Type B pancreatic cell (in vitro differentiated cells): ENCODE measurements around the gene SCYGR5. TPM values are rescaled to one million over a fixed set of nuclear protein-coding genes. Genes with fewer than 3 reads are reported as not detected.

Source experiments
- DNase-seq: peaks from one replicate; pipeline ENCODE4 v3.0.0; 2021; ENCODE audit warnings: mixed read lengths; ENCODE audit not compliant: unreplicated experiment; ENCODE audit errors: extremely low spot score
- H3K27ac Mint-ChIP-seq: 2 replicates; pipeline ENCODE4 v1.8.0; 2021; ENCODE audit warnings: mild to moderate bottlenecking, mixed read lengths
- H3K27me3 Mint-ChIP-seq: 2 replicates; pipeline ENCODE4 v1.8.0; 2021; ENCODE audit warnings: mixed read lengths
- H3K36me3 Mint-ChIP-seq: 2 replicates; pipeline ENCODE4 v1.8.0; 2021; ENCODE audit warnings: mixed read lengths
- H3K4me1 Mint-ChIP-seq: one replicate; pipeline ENCODE4 v1.8.0; 2021; ENCODE audit warnings: mixed read lengths; ENCODE audit not compliant: unreplicated experiment
- H3K4me3 Mint-ChIP-seq: 2 replicates; pipeline ENCODE4 v1.8.0; 2021; ENCODE audit warnings: mild to moderate bottlenecking, mixed read lengths
- H3K9me3 Mint-ChIP-seq: 2 replicates; pipeline ENCODE4 v1.8.0; 2021; ENCODE audit warnings: mixed read lengths
- total RNA-seq: library from RNA; stranded (reverse); gene quantifications from 2 replicates; pipeline ENCODE4 v1.2.1, GENCODE V29; 2021; ENCODE audit warnings: low replicate concordance
- TF ChIP-seq, protein P1 (sequence below): fragments of 200-600 bp; sonication (generic); conservative IDR thresholded peaks from 2 replicates; pipeline ENCODE4 v1.5.0; 2021; ENCODE audit warnings: antibody characterized with exemption, mild to moderate bottlenecking

The SCYGR5 gene
- total RNA-seq, 1 donor from 2014 or later: not detected

DNA sequence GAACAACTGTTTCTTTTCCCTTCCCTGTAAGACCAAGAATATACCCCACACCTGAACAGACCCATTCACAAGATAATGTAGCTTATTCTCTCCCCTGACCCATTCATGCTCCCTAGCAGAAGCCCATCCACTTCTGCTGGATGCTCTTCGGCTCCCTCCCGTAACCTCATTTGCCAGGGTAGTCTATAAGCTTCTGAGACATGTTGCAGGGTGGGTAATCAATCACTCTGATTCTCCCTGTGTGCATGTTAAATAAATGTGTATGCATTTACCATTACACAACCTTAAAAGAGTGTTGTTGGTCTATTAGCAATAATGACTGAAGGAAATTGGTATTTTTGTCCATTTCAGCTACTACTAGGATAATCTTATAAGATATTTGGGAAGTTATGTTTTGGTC lies 49.9 kb downstream of the SCYGR5 start:
- H3K9me3 Mint-ChIP-seq: no peaks in the 10 kb centered on the region
- H3K4me3 Mint-ChIP-seq: peak overlapping the region; percentile 57
- DNase-seq: no peak
- H3K4me1 Mint-ChIP-seq: no peaks in the 10 kb centered on the region
- TF ChIP-seq, protein P1, sequence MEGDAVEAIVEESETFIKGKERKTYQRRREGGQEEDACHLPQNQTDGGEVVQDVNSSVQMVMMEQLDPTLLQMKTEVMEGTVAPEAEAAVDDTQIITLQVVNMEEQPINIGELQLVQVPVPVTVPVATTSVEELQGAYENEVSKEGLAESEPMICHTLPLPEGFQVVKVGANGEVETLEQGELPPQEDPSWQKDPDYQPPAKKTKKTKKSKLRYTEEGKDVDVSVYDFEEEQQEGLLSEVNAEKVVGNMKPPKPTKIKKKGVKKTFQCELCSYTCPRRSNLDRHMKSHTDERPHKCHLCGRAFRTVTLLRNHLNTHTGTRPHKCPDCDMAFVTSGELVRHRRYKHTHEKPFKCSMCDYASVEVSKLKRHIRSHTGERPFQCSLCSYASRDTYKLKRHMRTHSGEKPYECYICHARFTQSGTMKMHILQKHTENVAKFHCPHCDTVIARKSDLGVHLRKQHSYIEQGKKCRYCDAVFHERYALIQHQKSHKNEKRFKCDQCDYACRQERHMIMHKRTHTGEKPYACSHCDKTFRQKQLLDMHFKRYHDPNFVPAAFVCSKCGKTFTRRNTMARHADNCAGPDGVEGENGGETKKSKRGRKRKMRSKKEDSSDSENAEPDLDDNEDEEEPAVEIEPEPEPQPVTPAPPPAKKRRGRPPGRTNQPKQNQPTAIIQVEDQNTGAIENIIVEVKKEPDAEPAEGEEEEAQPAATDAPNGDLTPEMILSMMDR: no peak
- peaks cover 16% of the 10 kb centered on the region for H3K27me3 Mint-ChIP-seq
- no peaks in the 10 kb centered on the region for H3K36me3 Mint-ChIP-seq
- peak overlapping the region; percentile 30 for H3K27ac Mint-ChIP-seq

Other genes starting within 250 kb of the SCYGR5 start
- 63.2 and 75.6 TPM in 2 replicates for gene AGFG1, start 194.6 kb upstream of the SCYGR5 start, total RNA-seq
- not detected in 2 replicates for gene SCYGR2, start 67.9 kb upstream of the SCYGR5 start, total RNA-seq
- gene SCYGR3, start 52.0 kb upstream of the SCYGR5 start, total RNA-seq: not detected in 2 replicates
- not detected in 2 replicates for gene SCYGR4, start 49.3 kb upstream of the SCYGR5 start, total RNA-seq
- 6.4 and 20.5 TPM in 2 replicates for gene SLC19A3, start 51.2 kb downstream of the SCYGR5 start, total RNA-seq
- gene SCYGR6, start 58.0 kb downstream of the SCYGR5 start, total RNA-seq: not detected in 2 replicates
- gene SCYGR7, start 61.5 kb downstream of the SCYGR5 start, total RNA-seq: not detected in 2 replicates
- not detected in 2 replicates for gene SCYGR8, start 79.1 kb downstream of the SCYGR5 start, total RNA-seq
- gene CCL20, start 147.0 kb downstream of the SCYGR5 start, total RNA-seq: 1.7 and 3.2 TPM in 2 replicates
- gene DAW1, start 204.8 kb downstream of the SCYGR5 start, total RNA-seq: 0.80 TPM in 1 of 2 replicates, not detected in the other